Gastrocnemius medialis (tissue), 4 donors: ENCODE data around the gene TTC28.

Experiments used
- POLR2A ChIP-seq, 2 donors: fragments of 450-650 bp; IDR thresholded peaks; one replicate each; pipeline ENCODE4 v1.6.1; 2017; ENCODE audit warnings: antibody characterized with exemption in 2 of 2, mild to moderate bottlenecking in 2 of 2, moderate library complexity in 2 of 2
- TF ChIP-seq, protein P1 (sequence below), 5 experiments: fragments of 450-650 bp in 3 of 5; fragments of 200-600 bp in 2 of 5; sonication (generic) in 2 of 5; IDR thresholded peaks in 4 of 5; conservative IDR thresholded peaks in 1 of 5; 1 replicate in 4 of 5; 2 replicates in 1 of 5; pipeline ENCODE4 v1.5.1; 2016 to 2019; ENCODE audit warnings: antibody characterized with exemption in 5 of 5, mild to moderate bottlenecking in 3 of 5, moderate library complexity in 3 of 5

DNA sequence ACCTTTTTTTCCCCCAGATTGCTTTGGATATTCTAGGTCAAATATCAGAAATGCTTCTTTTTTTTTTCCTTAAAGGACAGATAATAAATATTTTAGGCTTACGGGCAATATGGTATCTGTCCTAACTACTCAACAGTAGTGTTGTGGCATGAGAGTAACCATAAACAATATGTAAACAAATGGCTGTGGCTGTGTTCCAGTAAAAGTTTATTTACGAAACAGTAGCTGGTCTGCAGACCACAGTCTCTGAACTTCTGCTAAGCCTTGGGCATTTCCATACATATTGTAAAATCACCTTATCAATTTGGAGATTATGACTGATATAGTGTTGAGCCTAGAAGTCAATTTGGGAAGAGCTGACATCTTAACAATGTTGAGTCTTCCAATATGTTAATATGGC is 621.6 kb downstream of the TTC28 start:
- TF ChIP-seq, protein P1, sequence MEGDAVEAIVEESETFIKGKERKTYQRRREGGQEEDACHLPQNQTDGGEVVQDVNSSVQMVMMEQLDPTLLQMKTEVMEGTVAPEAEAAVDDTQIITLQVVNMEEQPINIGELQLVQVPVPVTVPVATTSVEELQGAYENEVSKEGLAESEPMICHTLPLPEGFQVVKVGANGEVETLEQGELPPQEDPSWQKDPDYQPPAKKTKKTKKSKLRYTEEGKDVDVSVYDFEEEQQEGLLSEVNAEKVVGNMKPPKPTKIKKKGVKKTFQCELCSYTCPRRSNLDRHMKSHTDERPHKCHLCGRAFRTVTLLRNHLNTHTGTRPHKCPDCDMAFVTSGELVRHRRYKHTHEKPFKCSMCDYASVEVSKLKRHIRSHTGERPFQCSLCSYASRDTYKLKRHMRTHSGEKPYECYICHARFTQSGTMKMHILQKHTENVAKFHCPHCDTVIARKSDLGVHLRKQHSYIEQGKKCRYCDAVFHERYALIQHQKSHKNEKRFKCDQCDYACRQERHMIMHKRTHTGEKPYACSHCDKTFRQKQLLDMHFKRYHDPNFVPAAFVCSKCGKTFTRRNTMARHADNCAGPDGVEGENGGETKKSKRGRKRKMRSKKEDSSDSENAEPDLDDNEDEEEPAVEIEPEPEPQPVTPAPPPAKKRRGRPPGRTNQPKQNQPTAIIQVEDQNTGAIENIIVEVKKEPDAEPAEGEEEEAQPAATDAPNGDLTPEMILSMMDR (IDR thresholded peaks at IDR 0.05 in 4 of 5, conservative IDR thresholded peaks at IDR 0.05 in 1 of 5), result no peak
- TF ChIP-seq POLR2A (IDR thresholded peaks at IDR 0.05), result no peak
